IMR-90 (cell line): Measurements from ENCODE around the gene FRMD3. TPM values are rescaled to one million over a fixed set of nuclear protein-coding genes. Genes with fewer than 3 reads are reported as not detected.

ENCODE experiments used
- ATAC-seq: fragments of 200-7000 bp; cut with Tn5 transposase; 2 replicates; pipeline ENCODE4 v1.9.1; 2020; ENCODE audit warnings: low read depth, mild to moderate bottlenecking, moderate library complexity
- BruUV-seq: library from RNA; stranded (reverse); fragments of 400-500 nt; replicated peaks from 2 replicates; lab custom pipeline; 2021; lab: Mats Ljungman, UMichigan
- CTCF ChIA-PET: fragments of 300-600 bp; formaldehyde crosslinking; extraction: SDS; loops from one replicate; lab custom pipeline; 2021; ENCODE audit warnings: antibody characterized with exemption; lab: Yijun Ruan, JAX
- POLR2A ChIA-PET: fragments of 300-600 bp; sonication (Branson Sonifier 250); formaldehyde crosslinking; loops from one replicate; lab custom pipeline; 2022; ENCODE audit warnings: antibody characterized with exemption; ENCODE audit not compliant: unreplicated experiment; lab: Charles Lee
- DNase-seq: peaks from one replicate; pipeline ENCODE4 v3.0.0; 2013
- H2AFZ ChIP-seq: replicated peaks from 2 replicates; pipeline ENCODE3; 2013; ENCODE audit warnings: low read length, mild to moderate bottlenecking; ENCODE audit not compliant: poor library complexity
- H2AK5ac ChIP-seq: 2 replicates; pipeline ENCODE4 v1.6.1; 2013; ENCODE audit warnings: low read depth, low read length, inconsistent platforms
- H2AK9ac ChIP-seq: replicated peaks from 2 replicates; pipeline ENCODE3; 2013; ENCODE audit warnings: mild to moderate bottlenecking, low read depth, low read length, moderate library complexity; ENCODE audit not compliant: poor library complexity
- H2BK120ac ChIP-seq: 2 replicates; pipeline ENCODE4 v1.6.1; 2013; ENCODE audit warnings: low read depth, low read length, inconsistent platforms
- H2BK15ac ChIP-seq: 3 replicates; pipeline ENCODE4 v1.6.1; 2013; ENCODE audit warnings: low read depth, low read length, inconsistent platforms
- H2BK20ac ChIP-seq: 2 replicates; pipeline ENCODE4 v1.6.1; 2013; ENCODE audit warnings: low read depth, mild to moderate bottlenecking, inconsistent platforms, low read length, moderate library complexity
- H2BK5ac ChIP-seq: 2 replicates; pipeline ENCODE4 v1.6.1; 2013; ENCODE audit warnings: mild to moderate bottlenecking, low read depth, low read length, inconsistent platforms; ENCODE audit not compliant: poor library complexity, severe bottlenecking
- H3K14ac ChIP-seq: replicated peaks from 2 replicates; pipeline ENCODE4 v1.6.1; 2013; ENCODE audit warnings: low read depth, low read length, inconsistent platforms
- H3K18ac ChIP-seq: 2 replicates; pipeline ENCODE4 v1.6.1; 2013; ENCODE audit warnings: low read depth, low read length, control low read depth
- H3K23ac ChIP-seq: 2 replicates; pipeline ENCODE4 v1.6.1; 2013; ENCODE audit warnings: low read depth, low read length, inconsistent platforms
- H3K27ac ChIP-seq: 2 replicates; pipeline ENCODE4 v1.5.1; 2013; ENCODE audit warnings: mild to moderate bottlenecking, control low read depth, low read length; ENCODE audit not compliant: insufficient read depth
- H3K27me3 ChIP-seq: 2 replicates; pipeline ENCODE4 v1.6.1; 2013; ENCODE audit warnings: low read length; ENCODE audit not compliant: control insufficient read depth, insufficient read depth
- H3K36me3 ChIP-seq: 2 replicates; pipeline ENCODE4 v1.6.1; 2013; ENCODE audit warnings: low read length, mixed read lengths; ENCODE audit not compliant: control insufficient read depth, insufficient read depth
- H3K4ac ChIP-seq: 2 replicates; pipeline ENCODE4 v1.6.1; 2013; ENCODE audit warnings: low read depth, low read length, inconsistent platforms
- H3K4me1 ChIP-seq: 2 replicates; pipeline ENCODE4 v1.6.1; 2013; ENCODE audit warnings: low read length, mixed read lengths; ENCODE audit not compliant: control insufficient read depth, insufficient read depth
- H3K4me2 ChIP-seq: 2 replicates; pipeline ENCODE4 v1.6.1; 2013; ENCODE audit warnings: low read depth, mild to moderate bottlenecking, control low read depth, low read length, moderate library complexity
- H3K4me3 ChIP-seq: 2 replicates; pipeline ENCODE4 v1.5.1; 2013; ENCODE audit warnings: low read depth, mild to moderate bottlenecking, control low read depth, low read length, moderate library complexity; ENCODE audit not compliant: insufficient read depth
- H3K56ac ChIP-seq: 2 replicates; pipeline ENCODE4 v1.6.1; 2013; ENCODE audit warnings: low read length, inconsistent platforms; ENCODE audit not compliant: insufficient read depth; ENCODE audit errors: extremely low read depth
- H3K79me1 ChIP-seq, 2 experiments: 2 replicates each; pipeline ENCODE4 v1.6.1; 2013; ENCODE audit warnings: low read length in 2 of 2, inconsistent platforms in 1 of 2, low read depth in 1 of 2
- H3K9ac ChIP-seq: 2 replicates; pipeline ENCODE4 v1.6.1; 2013; ENCODE audit warnings: low read depth, low read length, control low read depth
- H3K9me1 ChIP-seq: 2 replicates; pipeline ENCODE4 v1.6.1; 2013; ENCODE audit warnings: low read length, inconsistent platforms; ENCODE audit not compliant: insufficient read depth
- H3K9me3 ChIP-seq: 2 replicates; pipeline ENCODE4 v1.6.1; 2013; ENCODE audit warnings: low read length; ENCODE audit not compliant: control insufficient read depth, insufficient read depth
- H4K20me1 ChIP-seq: 2 replicates; pipeline ENCODE4 v1.6.1; 2013; ENCODE audit warnings: low read length, inconsistent platforms; ENCODE audit not compliant: insufficient read depth
- H4K5ac ChIP-seq: 2 replicates; pipeline ENCODE4 v1.6.1; 2013; ENCODE audit warnings: mild to moderate bottlenecking, low read depth, low read length, control low read depth
- H4K8ac ChIP-seq, 2 experiments: 2 replicates each; pipeline ENCODE4 v1.6.1; 2013; ENCODE audit warnings: low read depth in 2 of 2, low read length in 2 of 2, control low read depth in 1 of 2, inconsistent platforms in 1 of 2
- H4K91ac ChIP-seq: 2 replicates; pipeline ENCODE4 v1.6.1; 2013; ENCODE audit warnings: low read depth, low read length, inconsistent platforms; ENCODE audit not compliant: insufficient read depth
- CEBPB ChIP-seq: IDR thresholded peaks from 2 replicates; pipeline ENCODE4 v1.6.1; 2012; ENCODE audit warnings: low read depth, low read length, improper control_type of control experiment
- MAFK ChIP-seq: IDR thresholded peaks from 2 replicates; pipeline ENCODE4 v1.6.1; 2012; ENCODE audit warnings: low read depth, low read length, improper control_type of control experiment
- POLR2A ChIP-seq: IDR thresholded peaks from 2 replicates; pipeline ENCODE4 v1.6.1; 2012; ENCODE audit warnings: mild to moderate bottlenecking, low read depth, low read length
- RAD21 ChIP-seq: IDR thresholded peaks from 2 replicates; pipeline ENCODE4 v1.6.1; 2012; ENCODE audit warnings: low read length, improper control_type of control experiment
- SMC3 ChIP-seq: fragments of 150-350 bp; IDR thresholded peaks from 2 replicates; pipeline ENCODE4 v1.6.1; 2016; ENCODE audit warnings: low read depth, mild to moderate bottlenecking, antibody characterized with exemption, low read length, moderate library complexity
- WGBS, 2 experiments: methylation state at CpG; one replicate each; pipeline versions ENCODE4 v1.1.5 to v1.1.7; 2013; ENCODE audit warnings: missing lambda C conversion rate in 2 of 2; ENCODE audit not compliant: insufficient read length in 1 of 2; ENCODE audit errors: extremely low coverage in 2 of 2; 5-methylcytosine and 5-hydroxymethylcytosine counted together
- dilution Hi-C: fragments of 300-500 bp; cut with HindIII; formaldehyde crosslinking; loops from one replicate; pipeline ENCODE4 v1.14.3; 2018; ENCODE audit warnings: low sequenced_read_pairs; ENCODE audit not compliant: unreplicated experiment
- in situ Hi-C: fragments of 300-500 bp; cut with MboI; formaldehyde crosslinking; loops from 3 replicates; pipeline ENCODE4 v1.14.3; 2019; ENCODE audit warnings: low sequenced_read_pairs, inconsistent platforms, mixed read lengths
- intact Hi-C: fragments of 100-400 bp; cut with micrococcal nuclease; formaldehyde crosslinking; loops from 2 replicates; pipeline ENCODE4 v1.10.0; 2022
- polyA plus RNA-seq, 3 experiments: library from polyadenylated mRNA; depleted of rRNA; stranded (reverse); fragments of >200 nt; gene quantifications; 2 replicates each; pipeline ENCODE4 v1.2.3, GENCODE V29; 2012; ENCODE audit warnings: low replicate concordance in 1 of 3
- total RNA-seq: library from RNA; depleted of rRNA; stranded (reverse); fragments of >200 nt; gene quantifications from 2 replicates; pipeline ENCODE4 v1.2.3, GENCODE V29; 2012
- TF ChIP-seq, protein P1 (sequence below): conservative IDR thresholded peaks from 2 replicates; pipeline ENCODE4 v1.5.1; 2012; ENCODE audit warnings: mild to moderate bottlenecking, low read depth, low read length, improper control_type of control experiment

Gene FRMD3
- total and polyA plus RNA-seq, 2 of the 4 experiments (the other 2 are of a cell fraction), result 0.02 to 0.18 TPM

GRCh38 chr9:83334320-83334719 is 203.9 kb downstream of the FRMD3 start:
- Histone ChIP-seq H3K27ac (no peak overlapping the region), H2BK5ac (no peak overlapping the region), H2BK20ac (no peak overlapping the region), H4K5ac (no peak overlapping the region), H3K56ac (no peak overlapping the region), H4K8ac (no peak overlapping the region), H3K4ac (no peak overlapping the region), H3K36me3 (no peaks in the 10 kb centered on the region), H2AFZ (no peak overlapping the region), H4K91ac (no peak overlapping the region), H2BK15ac (no peak overlapping the region), H4K20me1 (no peaks in the 10 kb centered on the region), H3K14ac (no peak overlapping the region), H3K4me2 (no peak overlapping the region), H2AK9ac (no peak overlapping the region), H3K18ac (no peak overlapping the region), H2BK120ac (no peak overlapping the region), H3K79me1 (no peaks in the 10 kb centered on the region), H3K4me1 (no peaks in the 10 kb centered on the region), H3K4me3 (no peak overlapping the region), H3K27me3 (no peaks in the 10 kb centered on the region), H3K9me3 (no peaks in the 10 kb centered on the region), H2AK5ac (no peak overlapping the region), H3K23ac (no peak overlapping the region), H3K9me1 (no peaks in the 10 kb centered on the region), H3K9ac (no peak overlapping the region)
- DNase-seq (peak; percentile 50), ATAC-seq (peak; percentile 72)
- CTCF ChIA-PET, result interaction anchor here (0.6 to 2.8 kb wide), 10 partner anchors 12 to 262 kb away, joined by 3 to 37 read pairs (median 4); no protein-coding TSS in a partner anchor
- dilution Hi-C loops (no loop called here), in situ Hi-C loops (no loop called here), intact Hi-C loops (loop anchor here (1.0 kb wide), 2 partner anchors 210 to 315 kb away; no protein-coding TSS in a partner anchor)
- TF ChIP-seq MAFK, result no peak
- no peak for TF ChIP-seq POLR2A
- TF ChIP-seq, protein P1, sequence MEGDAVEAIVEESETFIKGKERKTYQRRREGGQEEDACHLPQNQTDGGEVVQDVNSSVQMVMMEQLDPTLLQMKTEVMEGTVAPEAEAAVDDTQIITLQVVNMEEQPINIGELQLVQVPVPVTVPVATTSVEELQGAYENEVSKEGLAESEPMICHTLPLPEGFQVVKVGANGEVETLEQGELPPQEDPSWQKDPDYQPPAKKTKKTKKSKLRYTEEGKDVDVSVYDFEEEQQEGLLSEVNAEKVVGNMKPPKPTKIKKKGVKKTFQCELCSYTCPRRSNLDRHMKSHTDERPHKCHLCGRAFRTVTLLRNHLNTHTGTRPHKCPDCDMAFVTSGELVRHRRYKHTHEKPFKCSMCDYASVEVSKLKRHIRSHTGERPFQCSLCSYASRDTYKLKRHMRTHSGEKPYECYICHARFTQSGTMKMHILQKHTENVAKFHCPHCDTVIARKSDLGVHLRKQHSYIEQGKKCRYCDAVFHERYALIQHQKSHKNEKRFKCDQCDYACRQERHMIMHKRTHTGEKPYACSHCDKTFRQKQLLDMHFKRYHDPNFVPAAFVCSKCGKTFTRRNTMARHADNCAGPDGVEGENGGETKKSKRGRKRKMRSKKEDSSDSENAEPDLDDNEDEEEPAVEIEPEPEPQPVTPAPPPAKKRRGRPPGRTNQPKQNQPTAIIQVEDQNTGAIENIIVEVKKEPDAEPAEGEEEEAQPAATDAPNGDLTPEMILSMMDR, result peak; percentile 64
- peak; percentile 52 for TF ChIP-seq SMC3
- TF ChIP-seq RAD21, result peak; percentile 64
- peak; percentile 52 for TF ChIP-seq CEBPB
- no TSS peak for BruUV-seq
- POLR2A ChIA-PET, result no interaction called here
- no CpG with 5 or more reads among the region's 4 CpGs for WGBS, 2 experiments
